HG02840 (cell line): ENCODE results near the gene PCSK9.

ENCODE experiments used
- ATAC-seq: cut with Tn5 transposase; IDR thresholded peaks from one replicate; pipeline ENCODE4 v1.9.1; 2021; ENCODE audit warnings: mild to moderate bottlenecking, moderate library complexity, moderate number of reproducible peaks; ENCODE audit not compliant: unreplicated experiment, low FRiP score

PCSK9 gene

DNA sequence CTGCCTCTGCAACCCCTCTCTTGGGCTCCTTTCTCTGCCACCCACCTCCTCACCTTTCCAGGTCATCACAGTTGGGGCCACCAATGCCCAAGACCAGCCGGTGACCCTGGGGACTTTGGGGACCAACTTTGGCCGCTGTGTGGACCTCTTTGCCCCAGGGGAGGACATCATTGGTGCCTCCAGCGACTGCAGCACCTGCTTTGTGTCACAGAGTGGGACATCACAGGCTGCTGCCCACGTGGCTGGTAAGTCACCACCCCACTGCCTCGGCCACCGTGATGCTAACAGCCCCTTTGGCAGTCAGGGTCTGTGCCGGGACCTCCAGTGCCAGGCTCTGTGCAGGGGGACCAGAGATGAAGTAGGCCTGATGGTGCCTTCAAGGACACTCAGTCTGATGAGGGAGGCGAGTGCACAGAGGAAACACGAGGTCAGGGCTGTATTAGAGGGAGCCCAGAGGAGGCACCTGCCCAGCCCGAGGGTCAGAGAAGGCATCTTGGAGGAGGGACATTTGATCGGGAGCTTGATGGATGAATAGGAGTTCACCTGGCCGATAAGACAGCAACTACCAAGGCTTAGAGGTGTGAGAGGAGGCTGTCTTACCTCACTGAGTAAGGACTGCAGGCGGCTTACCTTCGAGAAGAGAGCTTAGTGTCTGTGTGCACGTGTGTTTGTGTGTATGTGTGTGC is 18.1 kb downstream of the PCSK9 start:
- ATAC-seq, result no peak

DNA sequence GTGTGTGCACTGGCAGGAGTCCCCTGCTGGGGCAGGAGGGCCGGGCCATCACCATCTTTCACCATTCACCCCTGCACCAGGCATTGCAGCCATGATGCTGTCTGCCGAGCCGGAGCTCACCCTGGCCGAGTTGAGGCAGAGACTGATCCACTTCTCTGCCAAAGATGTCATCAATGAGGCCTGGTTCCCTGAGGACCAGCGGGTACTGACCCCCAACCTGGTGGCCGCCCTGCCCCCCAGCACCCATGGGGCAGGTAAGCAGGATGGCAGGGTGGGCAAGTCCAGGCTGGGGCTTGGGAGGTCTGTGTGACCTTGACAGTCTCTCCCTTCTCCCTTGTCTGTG is 18.6 kb downstream of the PCSK9 start:
- no peak for ATAC-seq

DNA sequence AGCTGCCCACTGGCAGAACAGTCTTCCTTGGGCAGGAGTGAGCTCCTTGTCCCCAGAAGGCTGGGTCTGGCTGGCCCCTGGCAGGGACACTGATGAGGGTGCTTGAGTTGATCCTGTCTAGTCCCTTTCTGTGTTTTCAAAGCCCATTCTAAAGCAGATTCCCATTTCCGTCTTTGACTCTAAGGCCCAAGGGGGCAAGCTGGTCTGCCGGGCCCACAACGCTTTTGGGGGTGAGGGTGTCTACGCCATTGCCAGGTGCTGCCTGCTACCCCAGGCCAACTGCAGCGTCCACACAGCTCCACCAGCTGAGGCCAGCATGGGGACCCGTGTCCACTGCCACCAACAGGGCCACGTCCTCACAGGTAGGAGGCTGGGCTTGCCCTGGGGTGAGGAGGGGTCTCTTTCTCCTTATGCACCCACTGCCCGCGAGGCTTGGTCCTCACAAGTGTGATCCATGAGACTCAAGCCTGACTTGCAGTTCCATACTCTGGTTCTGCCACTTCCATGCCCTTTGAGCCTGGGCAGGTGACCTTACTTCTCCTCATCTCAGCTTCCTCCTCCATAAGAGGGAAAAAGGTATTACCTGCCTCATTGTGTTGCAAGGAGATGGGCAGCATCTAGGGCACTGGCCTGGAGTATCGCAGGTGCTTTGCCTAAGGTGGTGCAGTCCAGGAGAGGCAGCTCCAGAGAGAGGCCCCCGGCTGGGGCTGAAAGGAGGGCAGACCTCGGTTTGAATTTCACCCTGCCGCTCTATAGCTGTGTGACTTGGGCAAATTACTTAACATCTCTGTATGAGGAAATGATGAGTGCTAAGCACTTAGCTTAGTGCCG is 20.2 kb downstream of the PCSK9 start:
- no peak for ATAC-seq

DNA sequence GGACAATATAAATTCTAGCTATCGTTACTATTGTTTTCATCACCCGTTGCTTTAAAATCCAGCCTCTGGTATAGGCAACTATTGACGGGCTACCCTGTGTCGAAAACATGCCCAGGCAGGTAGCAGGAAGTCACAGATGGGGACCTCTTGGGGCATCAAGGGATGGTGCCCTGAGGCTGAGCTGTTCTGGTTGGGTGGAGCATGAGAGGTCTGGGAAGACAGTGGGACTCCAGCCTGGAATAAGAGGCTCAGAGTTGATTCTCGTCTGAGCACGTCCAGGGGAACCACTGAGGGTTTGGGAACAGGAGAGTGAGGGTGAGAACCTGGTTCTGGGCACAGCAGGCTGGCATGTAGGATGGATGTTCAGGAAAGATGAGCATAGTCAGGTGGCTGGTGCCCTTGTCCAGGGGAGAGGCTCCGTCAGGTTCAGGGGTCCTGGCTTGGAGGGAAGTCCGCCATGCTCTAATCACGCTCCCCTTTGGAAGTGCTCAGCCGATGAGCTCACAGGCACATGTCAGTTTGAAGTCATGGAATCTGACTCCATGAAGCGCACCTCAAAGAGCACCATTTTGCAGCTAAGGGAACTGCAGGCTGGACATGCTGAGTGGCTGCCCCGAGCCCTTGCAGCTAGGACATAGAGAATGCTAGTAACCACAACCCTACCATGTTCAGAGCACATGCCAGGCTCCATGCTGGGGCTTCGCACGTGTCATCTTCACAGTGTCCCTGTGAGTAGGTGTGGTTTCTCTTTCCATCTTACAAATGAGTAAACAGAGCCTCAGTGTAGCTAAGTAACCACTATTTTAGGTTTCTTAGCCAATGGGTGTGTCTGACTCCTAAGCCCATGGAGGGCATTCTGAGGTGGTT is 21.0 kb downstream of the PCSK9 start:
- no peak for ATAC-seq

- ATAC-seq, result no peak
Observed at GRCh38 chr1:55061000-55061705, 21.8 kb downstream of the PCSK9 start.

- ATAC-seq, result no peak
Observed at GRCh38 chr1:55061706-55062321, 22.5 kb downstream of the PCSK9 start.

DNA sequence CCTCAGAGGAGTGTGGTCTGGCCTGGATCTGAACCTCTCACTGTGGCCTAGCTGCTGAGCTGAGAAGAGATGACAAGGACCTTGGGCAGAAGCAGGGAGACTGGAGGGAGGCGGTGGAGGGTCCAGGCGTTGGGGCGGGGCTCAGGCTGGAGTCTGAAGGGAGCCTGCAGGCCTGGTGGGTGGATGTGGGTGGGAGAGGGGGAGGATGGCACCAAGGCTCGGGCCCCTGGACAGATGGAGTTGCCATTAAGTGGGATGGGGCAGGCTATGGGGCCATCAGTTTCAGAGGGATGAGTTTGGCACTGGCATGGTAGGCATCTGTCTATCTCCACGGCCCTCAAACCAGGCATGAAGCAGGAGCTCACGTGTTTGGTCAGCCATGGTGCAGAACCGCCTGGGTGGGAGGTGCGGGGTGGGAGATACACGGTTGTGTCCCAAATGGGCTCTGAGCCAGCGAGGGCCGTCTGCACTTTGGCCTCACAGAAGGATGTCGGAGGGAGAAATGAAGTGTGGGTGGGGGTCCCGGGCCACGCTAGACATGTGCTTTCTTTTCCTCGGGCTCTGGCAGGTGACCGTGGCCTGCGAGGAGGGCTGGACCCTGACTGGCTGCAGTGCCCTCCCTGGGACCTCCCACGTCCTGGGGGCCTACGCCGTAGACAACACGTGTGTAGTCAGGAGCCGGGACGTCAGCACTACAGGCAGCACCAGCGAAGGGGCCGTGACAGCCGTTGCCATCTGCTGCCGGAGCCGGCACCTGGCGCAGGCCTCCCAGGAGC is 23.6 kb downstream of the PCSK9 start:
- no peak for ATAC-seq

- no peak for ATAC-seq
Observed at GRCh38 chr1:55063577-55063942, 24.2 kb downstream of the PCSK9 start.

DNA sequence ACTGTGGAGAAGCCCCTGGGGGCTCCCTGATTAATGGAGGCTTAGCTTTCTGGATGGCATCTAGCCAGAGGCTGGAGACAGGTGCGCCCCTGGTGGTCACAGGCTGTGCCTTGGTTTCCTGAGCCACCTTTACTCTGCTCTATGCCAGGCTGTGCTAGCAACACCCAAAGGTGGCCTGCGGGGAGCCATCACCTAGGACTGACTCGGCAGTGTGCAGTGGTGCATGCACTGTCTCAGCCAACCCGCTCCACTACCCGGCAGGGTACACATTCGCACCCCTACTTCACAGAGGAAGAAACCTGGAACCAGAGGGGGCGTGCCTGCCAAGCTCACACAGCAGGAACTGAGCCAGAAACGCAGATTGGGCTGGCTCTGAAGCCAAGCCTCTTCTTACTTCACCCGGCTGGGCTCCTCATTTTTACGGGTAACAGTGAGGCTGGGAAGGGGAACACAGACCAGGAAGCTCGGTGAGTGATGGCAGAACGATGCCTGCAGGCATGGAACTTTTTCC is 24.8 kb downstream of the PCSK9 start:
- no peak for ATAC-seq

- ATAC-seq, result no peak
Observed at GRCh38 chr1:55064861-55065263, 25.5 kb downstream of the PCSK9 start.

GRCh38 chr1:55065648-55066047 is 26.3 kb downstream of the PCSK9 start:
- ATAC-seq, result no peak

- ATAC-seq, result no peak
Observed at GRCh38 chr1:55067022-55067778, 27.9 kb downstream of the PCSK9 start.

DNA sequence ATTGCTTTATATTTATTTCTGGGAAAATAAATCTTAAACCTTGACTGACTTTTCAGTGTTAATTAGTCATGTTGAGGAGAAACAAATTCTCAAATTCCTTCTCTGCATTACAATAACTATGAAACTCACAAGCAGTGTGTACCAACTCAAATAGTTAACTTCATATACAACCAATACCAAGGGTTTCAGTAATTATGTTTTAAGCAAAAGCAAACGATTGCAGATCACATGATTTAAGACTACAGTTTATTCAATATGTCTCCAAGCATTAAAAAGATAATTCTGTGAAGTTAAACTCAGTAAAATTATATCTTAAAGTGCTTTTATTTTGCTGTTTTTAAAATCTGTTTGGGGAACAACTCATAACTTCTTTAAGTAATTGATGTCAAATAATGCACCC is 28.6 kb downstream of the PCSK9 start:
- no peak for ATAC-seq

GRCh38 chr1:55068638-55069037 is 29.3 kb downstream of the PCSK9 start:
- ATAC-seq, result no peak

- ATAC-seq, result no peak
Observed at GRCh38 chr1:55069280-55069679, 29.9 kb downstream of the PCSK9 start.

DNA sequence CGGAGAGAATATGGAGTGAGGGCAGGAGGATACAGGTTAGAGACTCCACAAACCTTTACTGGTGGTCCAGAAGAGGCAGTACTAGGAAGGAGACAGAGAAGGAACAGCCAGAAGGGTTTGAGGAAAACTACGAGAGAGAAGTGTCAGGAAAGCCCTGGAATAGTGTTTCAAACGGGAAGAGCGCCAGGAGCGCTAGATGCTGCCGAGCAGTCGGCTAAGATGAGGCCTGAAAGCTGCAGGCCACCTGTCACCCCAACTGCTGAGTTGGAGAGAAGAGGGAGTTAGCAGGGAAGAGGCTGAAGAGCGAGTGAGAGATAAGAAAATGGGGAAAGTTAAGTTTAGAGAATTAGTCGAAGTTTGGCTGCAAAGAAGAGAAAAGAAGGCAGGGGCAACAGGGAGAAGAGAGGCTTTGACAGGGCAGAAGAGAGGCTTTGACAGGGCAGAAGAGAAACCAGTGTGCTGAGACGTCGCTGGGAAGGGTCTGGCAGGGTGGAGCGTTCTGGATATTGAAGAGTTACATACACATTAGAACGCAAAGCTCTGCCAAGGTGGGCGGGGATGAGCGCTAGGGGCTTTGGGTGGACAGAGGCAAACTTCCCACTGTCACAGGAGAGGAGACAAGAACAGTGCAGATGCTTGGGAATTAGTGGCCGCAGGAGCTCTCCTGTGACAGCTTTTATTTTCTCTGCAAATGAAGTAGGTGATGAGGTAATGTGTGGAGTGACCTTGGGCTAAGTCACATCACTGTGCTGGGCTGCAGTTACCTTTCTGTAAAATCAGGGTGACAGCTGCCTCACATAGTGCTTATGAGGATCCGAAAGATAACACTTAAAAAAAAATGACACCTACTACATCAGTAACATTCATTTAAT is 31.2 kb downstream of the PCSK9 start:
- no peak for ATAC-seq

GRCh38 chr1:55071477-55071876 is 32.1 kb downstream of the PCSK9 start:
- ATAC-seq, result no peak
